GM18868 (cell line): ENCODE data around the gene C1R.
A peak's percentile ranks its signal among the peaks of the same experiment; 100 is the strongest.

Source experiments
- ATAC-seq: cut with Tn5 transposase; IDR thresholded peaks from one replicate; pipeline ENCODE4 v1.9.1; 2021; ENCODE audit warnings: mild to moderate bottlenecking, moderate library complexity; ENCODE audit not compliant: unreplicated experiment

Gene C1R

DNA sequence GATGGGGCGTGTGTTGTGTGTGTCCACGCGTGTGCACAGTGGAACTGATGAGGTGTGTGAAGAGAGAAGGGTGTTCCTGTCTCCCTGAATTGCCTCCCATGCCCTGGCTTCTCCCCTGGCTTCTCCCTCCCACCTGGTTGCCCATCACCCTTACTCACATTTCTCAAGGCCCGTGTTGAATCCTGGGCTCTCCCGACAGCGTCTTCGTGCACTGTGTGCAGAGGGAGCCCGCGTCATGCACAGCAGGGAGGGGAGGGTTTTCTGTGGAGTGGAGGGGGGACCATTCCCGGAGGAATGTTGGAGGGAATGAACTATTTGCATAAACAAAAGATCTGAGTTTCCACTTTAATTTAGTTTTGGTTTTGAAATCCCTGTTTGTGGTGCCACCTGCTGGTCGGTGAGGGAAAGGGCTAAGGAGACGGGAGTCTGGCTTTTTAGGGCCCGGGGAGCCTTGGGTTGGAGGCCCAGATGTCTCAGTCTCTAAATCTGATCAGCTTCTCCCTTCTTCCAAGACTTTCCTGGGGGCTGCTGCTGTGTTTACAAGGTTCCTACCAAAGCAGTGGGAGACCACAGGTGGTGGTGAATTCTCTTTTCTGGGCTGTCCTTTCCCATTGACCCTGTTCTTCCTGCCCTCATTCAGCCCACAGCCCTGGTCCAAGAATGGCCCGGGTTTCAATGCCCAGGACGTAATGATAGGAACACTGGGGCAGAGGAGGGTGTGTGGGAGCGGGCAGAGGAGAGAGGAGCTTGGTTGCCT lies at the start of gene C1R:
Gene C1R (minus strand): TSS at position 217 of the 757 bp plus-strand sequence. CDS start 57 bp downstream, at position 160.
- ATAC-seq = no peak

DNA sequence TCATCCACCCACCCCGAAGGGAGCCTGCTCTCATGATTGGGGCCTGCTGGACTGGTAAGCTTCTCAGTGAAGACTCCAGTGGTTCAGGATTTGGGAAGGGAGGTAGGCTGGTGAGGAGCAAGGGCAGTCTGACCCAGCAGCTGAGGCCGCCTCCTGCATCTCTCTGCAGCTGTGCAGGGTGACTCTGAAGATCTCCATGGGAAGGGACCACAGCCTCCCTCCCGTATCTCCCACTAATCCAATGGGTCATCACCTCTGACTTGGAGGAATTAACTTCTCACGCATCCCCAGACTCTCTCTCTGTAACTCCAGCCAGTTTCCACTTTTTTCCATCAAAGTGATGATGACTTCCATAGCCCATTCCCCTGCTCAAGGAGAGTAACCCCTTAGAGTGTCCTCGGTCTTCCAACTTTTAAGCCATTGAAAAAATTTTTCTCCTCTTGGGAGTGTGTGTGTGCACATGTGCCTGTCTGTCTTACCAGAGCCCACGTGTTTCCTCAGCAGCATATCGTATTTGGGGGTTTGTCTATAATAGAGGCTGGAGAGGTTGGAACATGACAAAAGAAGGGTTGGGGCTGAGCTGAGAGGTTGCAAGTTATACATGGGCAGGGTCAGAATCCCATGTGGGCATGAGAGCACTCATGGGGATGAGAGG lies 49.2 kb upstream of the C1R start:
- no peak for ATAC-seq

DNA sequence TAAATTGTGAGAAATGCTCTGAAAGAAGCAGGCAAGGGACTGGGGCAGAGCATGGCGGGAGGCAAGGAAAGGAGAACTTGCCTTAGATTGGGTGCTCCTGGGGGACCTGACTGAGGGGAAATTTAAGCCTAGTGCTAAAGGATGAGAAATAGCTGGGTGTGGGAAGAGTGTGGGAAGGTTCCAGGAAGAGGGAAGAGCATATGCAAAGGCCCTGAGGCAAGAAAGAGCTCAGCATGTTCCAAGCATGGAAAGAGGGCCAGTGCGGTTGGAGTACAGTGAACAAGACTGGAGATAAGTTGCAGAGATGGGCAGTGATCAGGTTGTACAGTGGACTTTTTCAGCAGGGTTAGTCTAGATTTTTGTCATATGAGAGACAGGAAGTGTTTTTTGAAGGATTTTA lies 47.0 kb upstream of the C1R start:
- ATAC-seq = no peak

DNA sequence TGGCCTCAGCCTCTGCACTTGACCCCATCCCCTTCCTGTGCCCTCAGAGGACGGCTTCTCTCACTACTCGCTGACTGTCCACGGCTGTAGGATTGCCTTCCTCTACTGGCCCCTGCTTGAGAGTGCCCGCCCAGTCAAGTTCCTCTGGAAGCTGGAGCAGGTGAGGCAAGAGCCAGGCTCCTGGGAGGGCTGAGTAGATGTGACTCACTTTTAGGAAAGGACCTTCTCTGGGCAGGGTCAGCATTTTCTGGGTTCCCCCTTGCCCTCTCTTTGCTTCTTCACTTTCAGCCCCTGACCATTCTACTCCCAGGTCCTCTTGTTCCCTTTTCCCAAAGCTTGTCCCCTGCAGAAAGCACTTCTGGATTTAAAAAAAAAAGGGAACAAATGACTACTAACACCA lies 45.7 kb upstream of the C1R start:
- no peak for ATAC-seq

DNA sequence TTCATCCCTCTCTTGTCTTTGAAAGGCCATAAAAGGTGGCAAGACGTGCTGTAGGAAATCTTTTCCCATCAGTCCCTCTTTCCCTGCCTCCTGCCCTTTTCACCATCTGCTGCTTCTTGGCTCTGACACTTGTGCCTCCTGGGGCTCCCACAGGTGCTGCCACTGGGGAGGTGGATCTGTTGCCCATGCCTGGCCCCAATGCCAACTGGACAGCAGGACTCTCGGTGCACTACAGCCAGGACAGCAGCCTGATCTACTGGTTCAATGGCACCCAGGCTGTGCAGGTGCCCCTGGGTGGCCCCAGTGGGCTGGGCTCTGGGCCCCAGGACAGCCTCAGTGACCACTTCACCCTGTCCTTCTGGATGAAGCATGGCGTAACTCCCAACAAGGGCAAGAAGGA lies 44.4 kb upstream of the C1R start:
- ATAC-seq = no peak

DNA sequence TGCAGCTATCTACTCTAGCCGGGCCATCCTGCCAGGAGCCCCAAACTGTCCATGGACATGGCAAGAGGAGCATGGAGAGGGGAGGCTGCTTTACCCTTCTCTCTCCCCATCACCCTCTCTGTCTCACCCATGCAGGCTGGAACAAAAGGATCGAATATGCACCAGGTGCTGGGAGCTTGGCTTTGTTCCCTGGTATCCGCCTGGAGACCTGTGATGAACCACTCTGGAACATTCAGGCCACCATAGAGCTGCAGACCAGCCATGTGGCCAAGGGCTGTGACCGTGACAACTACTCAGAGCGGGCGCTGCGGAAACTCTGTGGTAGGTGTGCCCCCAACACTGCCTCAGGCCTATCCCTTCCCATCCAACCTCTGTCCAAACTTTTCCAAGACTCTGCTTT lies 43.8 kb upstream of the C1R start:
- ATAC-seq = no peak

DNA sequence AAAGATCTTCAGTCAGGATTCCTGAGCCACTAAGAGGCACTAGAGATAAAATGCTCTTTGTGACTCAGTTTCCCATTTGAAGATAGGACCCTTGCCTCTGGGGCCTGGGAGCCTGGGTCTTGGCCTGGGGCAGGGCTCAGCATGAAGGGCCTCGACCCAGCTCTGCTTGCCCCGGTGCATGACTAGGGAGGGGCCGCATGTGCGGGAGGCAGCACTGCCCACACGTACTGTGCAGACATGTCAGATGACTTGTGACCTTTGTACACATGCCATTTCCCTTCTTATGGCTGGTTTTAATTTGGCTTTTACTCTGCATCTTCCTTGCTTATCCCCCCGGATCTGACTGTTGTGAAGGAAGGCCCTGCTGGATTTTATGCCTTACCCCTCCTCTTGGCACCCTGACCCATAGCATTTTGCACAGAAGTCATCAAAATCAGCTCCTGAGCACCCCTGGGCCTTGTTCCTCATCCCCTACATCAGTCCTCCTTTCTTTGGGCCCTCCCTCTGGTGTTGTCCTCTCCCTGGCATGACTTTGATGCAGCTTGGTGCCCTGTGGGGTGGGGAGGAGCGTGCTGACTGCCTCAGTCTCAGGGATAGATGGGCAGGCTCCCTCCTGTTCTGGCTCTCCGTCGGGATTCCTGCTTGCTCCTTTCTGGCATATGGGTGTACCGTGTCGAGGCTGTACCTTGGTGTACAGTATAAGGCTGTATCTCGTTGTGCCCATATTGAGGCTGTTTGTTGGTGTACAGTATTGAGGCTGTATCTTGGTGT lies 42.3 kb upstream of the C1R start:
- ATAC-seq = no peak

DNA sequence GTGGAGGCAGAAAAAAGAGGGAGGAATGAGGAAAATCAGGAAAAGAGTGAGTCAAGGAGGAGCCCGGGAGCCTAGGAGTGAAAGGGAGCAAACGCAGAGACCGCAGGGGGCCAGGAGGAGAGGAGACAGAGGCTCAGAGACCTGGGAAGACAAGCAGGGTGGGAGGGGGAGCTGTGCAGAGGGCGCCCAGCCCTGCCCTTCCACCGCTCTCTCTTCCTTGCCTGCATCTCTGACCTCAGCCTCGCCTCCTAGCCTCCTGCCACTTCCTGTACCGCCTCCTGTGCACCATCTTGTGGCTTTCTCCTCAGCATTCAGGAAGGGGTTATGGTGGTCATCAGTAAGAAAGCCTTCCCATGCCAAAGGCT lies 39.2 kb upstream of the C1R start:
- ATAC-seq = no peak

DNA sequence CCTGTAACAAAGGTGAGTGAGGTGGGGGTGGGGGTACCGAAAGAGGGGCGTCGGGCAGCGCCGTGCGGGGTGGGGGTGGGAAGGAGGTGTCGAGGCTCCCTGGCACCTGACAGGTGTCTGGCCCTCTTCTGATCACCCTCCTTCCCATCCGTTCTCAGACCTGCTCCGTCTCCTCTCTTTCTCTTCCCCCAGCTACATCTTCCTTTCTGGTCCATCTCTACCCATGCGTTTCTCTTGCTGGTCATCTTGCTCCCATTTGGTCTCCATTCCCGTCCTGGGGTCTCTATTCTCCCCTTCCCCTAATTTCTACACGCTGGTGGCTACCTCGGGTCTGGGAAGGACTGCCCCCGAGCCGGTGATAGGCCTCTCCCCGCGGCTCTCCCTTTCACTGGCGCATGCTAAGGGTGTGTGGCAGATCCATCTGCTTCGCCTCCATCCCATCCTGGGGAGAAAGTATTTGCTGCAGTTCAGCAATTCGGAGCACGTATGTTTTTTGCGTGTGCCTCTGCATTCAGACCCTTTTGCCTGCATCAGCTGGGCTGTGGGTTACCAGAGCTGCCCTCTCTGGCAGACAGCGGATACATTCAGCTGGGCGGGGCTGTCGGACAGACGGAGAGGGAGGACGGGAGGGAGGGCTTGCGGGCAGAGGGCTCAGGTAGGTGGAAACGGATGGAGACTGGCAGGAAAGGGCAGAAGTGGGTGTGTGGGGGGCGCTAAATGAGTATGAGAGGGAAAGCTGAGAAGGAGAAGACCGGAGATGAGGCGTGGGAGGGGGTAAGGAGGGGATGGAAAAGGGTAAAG lies 38.7 kb upstream of the C1R start:
- no peak for ATAC-seq

DNA sequence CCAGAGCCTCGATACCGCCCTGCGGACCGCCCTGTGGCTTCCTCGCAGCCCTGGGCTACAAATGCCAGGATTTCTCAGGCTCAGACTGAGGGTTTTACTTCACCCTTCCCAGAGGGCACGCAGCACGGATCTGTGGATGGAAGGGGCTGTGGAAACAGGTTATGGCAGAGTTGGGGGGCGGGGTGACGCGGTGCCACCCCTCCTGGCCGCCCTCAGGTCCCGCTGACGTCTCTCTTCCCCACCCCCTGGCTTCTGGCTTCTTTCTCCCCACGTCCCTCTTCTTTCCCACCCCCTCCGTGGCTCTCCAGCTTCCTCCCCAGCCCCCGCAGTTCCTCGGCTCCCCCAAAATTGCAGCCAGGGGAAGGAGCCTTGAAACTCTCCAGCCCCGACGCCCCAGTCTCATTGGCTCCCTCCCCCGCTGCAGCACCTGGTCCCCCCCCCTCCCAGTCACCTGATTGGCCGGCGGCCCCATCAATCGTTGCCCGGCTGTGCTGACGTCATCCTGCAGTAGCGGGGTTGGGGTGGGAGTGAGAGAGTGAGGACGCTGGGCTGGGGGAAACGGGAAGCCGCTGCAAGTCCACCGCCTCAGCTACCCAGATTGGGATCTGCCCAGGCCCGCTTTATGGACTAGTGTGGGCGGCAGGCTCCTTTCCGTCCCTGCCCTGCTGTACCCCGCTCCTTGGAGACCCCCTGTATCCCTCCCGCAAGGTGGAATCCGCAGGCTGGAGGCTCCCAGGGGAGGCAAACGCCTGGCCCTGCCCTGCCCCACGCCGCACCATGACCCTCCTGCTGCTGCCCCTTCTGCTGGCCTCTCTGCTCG lies 37.8 kb upstream of the C1R start, which contains the start of gene CLSTN3:
Gene CLSTN3 (plus strand): TSS at position 500 of the 820 bp plus-strand sequence. CDS start 278 bp downstream, at position 778.
- peak; percentile 75 for ATAC-seq

DNA sequence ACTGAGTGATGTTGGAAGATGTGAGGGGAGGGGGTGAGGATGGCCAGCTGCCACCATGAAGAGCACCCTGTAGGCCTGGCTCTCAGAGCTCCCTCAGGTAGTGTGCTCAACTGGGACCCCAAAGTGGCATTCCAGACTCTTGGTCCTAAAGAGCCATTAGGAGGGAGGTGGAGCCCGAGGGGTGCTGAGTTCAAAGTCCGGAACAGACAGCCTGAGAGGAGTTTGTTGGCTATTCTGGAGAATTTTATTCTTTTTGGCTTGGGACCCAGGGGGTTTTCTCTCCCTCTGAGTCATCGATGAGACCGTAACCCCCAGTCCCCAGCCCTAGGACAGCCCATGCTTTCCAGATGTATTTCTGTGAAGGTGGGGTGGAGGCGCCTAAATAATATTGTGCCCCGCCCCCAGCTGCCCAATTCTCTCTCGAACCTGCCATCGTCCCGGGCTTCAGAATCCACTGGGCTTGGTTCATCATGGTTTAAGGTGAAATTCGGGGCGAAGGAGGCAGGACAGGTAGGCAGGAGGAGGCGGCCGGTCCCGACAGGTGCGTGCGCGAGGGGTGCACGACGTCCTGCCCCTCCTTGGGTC lies 37.1 kb upstream of the C1R start:
- ATAC-seq = no peak

DNA sequence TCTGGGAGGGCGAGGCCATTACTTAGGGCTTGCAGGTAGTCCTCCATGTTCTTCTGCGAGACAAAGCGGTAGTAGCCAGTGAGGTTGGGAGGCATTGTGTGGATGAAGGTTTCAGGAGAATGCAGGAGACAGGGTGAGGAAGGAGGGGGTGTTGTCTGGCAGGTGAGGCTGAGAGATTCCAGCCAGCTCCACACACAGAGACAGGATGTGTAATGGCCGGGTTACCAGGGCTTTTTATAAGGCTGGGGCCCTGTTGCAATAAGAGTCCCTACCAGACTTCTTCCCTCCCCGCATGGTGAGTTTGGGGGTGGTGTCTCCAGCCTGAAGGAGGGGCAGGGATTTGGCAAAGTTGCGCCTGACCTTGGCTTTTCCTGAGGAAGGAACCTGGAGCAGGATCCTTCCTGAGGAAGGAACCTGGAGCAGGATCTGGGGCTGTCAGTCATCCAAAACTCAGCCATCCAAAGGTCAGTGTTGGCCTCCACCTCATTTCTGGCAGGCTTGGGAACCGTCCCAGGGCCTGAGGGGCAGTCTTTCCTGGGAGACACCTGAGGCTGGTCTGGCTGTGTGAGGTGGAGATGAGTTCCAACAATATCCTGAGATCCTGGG lies 36.5 kb upstream of the C1R start, which contains the start of gene RBP5:
Gene RBP5 (minus strand): TSS at position 209 of the 606 bp plus-strand sequence. CDS start 114 bp downstream, at position 95.
- ATAC-seq = no peak

DNA sequence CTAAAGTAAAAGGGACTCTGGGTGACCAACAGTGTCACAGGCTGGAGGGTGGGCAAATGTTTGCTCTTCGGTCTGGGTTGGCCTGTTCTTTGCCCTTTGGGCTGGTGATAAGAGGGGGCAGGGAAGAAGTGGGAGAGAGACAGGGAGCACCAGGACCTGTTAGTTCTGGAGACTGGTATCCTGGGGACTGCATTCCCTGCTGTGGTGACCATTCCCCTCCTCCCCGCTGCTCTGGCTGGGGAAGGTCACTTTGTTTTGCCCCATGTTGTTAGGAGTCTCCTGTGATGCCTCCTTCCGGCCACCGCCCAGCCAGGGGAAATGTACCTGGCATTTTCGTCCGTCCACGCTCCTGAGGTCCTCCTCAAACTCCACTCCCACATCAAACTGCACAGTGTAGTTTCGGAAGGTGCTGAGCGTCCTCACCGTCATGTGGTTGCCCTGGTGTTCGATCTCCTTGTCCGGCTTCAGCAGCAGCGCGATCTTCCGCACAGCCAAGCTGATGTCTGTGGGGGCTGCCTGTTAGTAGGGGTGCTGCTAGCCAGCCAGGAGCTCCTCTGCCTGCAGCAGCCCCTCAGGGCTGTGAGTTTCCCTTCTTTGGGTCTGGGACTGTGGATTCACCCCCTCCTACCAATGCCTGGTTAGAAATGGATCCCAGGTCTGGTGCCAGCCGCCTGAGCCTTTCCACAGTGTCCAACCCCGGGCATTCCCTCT lies 35.8 kb upstream of the C1R start:
- no peak for ATAC-seq

DNA sequence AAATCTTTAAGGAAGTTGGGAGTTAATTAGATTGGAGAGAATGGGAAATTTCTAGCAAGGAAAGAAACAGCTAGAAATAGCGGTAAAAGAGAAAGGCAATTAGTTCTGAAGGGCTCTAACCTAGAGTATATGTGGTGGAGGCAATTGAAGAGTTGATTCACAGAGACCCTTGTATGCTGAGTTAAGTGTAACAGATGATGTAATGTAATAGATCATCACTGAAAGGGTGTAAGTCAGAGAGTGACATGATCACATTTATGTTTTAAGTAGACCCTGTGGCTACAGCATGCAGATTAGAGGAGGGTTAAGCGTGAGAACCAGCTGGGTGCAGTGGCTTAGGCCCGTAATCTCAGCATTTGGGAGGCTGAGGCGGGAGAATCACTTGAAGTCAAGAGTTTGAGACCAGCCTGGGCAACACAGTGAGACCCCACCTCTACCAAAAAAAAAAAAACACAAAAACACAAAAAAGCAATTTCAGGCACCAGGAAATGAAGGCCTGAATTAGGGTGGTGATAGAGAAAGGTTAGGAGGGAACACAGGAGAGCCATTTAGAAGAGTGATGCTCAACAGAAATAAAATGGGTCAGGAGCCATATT lies 33.5 kb upstream of the C1R start:
- ATAC-seq = no peak

DNA sequence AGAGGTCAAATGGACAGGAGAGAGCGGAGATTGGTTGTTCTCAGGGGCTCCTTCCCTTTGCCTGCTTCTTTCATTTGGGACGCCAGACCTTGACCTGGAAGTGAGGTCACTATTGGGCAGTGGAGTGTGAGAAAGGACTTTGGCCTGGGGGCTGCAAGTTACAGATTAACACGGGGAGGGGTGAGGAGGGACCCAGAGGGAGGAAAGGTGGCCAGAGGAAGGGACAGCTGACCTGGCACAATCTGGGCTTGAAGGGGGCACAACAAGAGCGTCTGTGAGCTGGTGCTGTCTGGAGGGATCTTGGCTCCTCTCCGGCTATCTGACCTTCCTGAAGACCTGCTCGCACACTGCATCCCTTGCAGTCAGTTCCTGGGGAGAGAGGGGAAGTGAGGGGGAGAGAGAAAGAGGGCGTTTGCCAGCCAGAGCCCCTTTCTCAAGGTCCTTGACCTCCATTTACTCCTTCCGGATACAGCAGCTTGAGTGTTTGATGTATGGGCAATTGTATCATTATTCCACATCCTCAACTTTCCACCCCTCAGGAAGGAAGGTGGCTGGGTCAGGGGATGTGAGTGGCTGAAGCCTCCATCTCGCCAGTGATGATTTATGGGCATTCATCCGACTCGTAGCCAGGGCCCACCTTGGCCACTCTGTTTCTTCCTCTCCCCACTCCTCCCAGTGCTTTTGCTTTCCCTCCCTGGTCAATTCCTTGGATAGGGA lies 31.7 kb upstream of the C1R start:
- ATAC-seq = no peak

DNA sequence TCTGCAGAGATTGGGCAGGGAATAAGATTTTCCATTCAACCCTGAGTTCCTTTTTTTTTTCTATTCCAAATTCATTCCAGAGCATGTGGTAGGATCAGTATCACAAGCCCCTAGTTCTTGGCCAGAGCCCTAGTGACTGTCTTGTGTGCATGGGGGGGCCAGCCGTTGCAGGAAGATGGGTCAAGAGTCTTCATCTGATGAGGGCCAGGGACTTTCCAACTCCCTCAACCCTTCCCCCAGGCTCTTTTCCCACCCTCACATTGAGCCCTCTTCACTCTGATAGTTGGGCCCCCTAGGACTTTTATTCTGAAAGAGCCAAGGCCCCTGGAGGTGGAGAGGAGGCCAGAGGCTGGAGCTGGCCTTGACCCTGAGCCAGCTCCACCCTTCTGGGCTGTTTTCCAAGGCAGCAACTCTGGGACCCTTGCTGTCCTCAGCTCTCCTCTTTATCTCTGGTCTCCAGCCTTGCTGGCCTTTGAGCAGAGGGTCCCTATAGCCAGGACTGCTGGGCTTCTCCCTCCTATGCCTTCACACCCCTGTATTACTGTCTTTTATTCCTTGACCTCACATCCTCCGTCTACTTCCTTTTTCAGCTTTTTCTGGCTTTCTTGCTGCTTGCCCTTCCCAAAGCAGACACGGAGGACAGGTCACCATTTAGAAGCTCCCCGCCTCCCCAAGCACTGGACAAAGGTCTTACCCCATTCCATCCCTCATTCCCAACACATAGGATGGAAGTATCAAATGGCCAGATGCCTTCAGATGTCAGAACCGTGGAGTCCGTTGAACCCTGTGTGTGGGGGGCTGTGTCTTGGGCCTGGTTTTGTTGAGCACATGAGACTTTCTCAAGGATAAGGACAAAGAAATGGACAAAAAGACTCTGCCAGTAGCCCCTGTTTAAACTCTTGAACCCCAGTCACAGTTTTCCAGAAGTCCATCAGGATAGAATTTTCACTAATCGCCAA lies 30.8 kb upstream of the C1R start:
- ATAC-seq = no peak
